Mesenteric fat pad (tissue), 1 donor: ENCODE data around the gene AKR1D1. TPM values are rescaled to one million over a fixed set of nuclear protein-coding genes. Genes with fewer than 3 reads are reported as not detected.

Experiments used
- DNase-seq: peaks from one replicate; pipeline ENCODE4 v3.0.0-alpha.2; 2020; ENCODE audit warnings: low spot score
- total RNA-seq: library from RNA; stranded (reverse); fragmentation: NEBNext Ultra II Directional; extraction: Animal tissue kit (Norgen Biotek cat#: 25700); gene quantifications from one replicate; pipeline ENCODE4 v1.2.1, GENCODE V29; 2021
- donor health status: DM: yes; HTN: yes; CAD: no.

Gene AKR1D1
- total RNA-seq, 1 donor from 2014 or later: not detected

GRCh38 chr7:138162236-138162635, 86.0 kb downstream of the AKR1D1 start:
- DNase-seq: no peak

- no peak for DNase-seq
Measured at GRCh38 chr7:138163800-138164199, 87.5 kb downstream of the AKR1D1 start.

DNA sequence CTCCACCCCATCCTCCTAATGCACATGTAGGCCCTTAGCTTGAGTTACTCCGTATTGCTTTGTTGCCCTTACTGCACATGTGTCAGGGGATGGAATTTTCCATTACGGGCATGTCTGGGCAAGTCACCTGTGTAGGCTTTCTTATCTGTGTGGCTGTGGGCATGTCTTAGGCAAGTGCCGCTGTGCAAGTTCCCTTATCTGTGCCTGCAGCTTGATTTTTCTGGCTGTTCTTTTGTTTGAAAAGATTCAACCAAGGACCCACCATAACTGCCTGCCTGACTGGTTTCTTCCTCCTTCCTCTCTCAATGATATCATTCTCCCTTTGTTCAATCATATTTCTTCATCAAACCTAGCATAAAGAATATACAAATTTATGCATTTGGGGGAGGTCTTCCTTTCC, 88.5 kb downstream of the AKR1D1 start:
- DNase-seq: no peak

DNA sequence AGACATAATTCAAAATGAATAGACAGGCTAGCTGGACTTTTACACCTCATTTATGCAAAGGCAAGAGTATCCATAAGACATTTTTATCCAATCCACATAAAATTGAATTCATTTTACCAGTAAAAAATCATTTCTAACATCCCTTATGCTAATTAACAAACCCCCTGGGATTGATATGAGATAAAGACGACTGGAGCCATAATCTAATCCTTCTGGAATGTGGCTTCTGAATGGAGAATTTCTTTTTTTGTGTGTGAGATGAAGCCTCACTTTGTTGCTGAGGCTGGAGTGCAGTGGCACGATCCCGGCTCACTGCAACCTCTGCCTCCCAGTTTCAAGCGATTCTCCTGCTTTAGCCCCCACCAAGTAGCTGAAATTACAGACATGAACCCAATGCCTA, 90.4 kb downstream of the AKR1D1 start:
- DNase-seq: no peak

- no peak for DNase-seq
Measured at GRCh38 chr7:138167222-138167621, 91.0 kb downstream of the AKR1D1 start.

- DNase-seq: no peak
Measured at GRCh38 chr7:138167869-138168296, 91.6 kb downstream of the AKR1D1 start.

Other genes with a start within 250 kb of the AKR1D1 start
- 10.1 TPM for gene DGKI, start 229.5 kb upstream of the AKR1D1 start, total RNA-seq
- 175 TPM for gene CREB3L2, start 74.4 kb upstream of the AKR1D1 start, total RNA-seq